ENCODE measurements around the gene STX3.

The STX3 gene

GRCh38 chr11:59754859-59755700 is at the start of gene STX3:
STX3 (plus strand) TSS chr11:59755376; CDS start chr11:59755606, 230 bp downstream.
- DNase-seq, result peak; percentile 56

GRCh38 chr11:59706518-59707285 is 48.5 kb upstream of the STX3 start:
- DNase-seq, result no peak

GRCh38 chr11:59707371-59707770 is 47.8 kb upstream of the STX3 start:
- no peak for DNase-seq

- DNase-seq, result no peak
Observed at GRCh38 chr11:59708537-59708936, 46.6 kb upstream of the STX3 start.

GRCh38 chr11:59710136-59710847 is 44.9 kb upstream of the STX3 start:
- no peak for DNase-seq

GRCh38 chr11:59713745-59714144 is 41.4 kb upstream of the STX3 start, which contains the start of gene OR10V1:
OR10V1 (minus strand) TSS chr11:59713845; CDS start chr11:59713845, 0 bp downstream.
- no peak for DNase-seq

- no peak for DNase-seq
Observed at GRCh38 chr11:59716051-59716450, 39.1 kb upstream of the STX3 start.

- DNase-seq, result no peak
Observed at GRCh38 chr11:59719556-59719955, 35.6 kb upstream of the STX3 start.

GRCh38 chr11:59724066-59724465 is 31.1 kb upstream of the STX3 start:
- no peak for DNase-seq

GRCh38 chr11:59727426-59727825 is 27.8 kb upstream of the STX3 start:
- no peak for DNase-seq

- DNase-seq, result no peak
Observed at GRCh38 chr11:59728154-59728553, 27.0 kb upstream of the STX3 start.

GRCh38 chr11:59728913-59729312 is 26.3 kb upstream of the STX3 start:
- no peak for DNase-seq

GRCh38 chr11:59729834-59730233 is 25.3 kb upstream of the STX3 start:
- no peak for DNase-seq

GRCh38 chr11:59730896-59731565 is 24.1 kb upstream of the STX3 start:
- no peak for DNase-seq

GRCh38 chr11:59746111-59746510 is 9.1 kb upstream of the STX3 start:
- no peak for DNase-seq

- DNase-seq, result peak; percentile 86
Observed at GRCh38 chr11:59753650-59754493, 1.3 kb upstream of the STX3 start.

GRCh38 chr11:59754494-59754858 is 700 bp upstream of the STX3 start:
- no peak for DNase-seq

- DNase-seq, result peak; percentile 55
Observed at GRCh38 chr11:59755701-59756557, 753 bp downstream of the STX3 start.

- no peak for DNase-seq
Observed at GRCh38 chr11:59756558-59756840, 1.3 kb downstream of the STX3 start.

GRCh38 chr11:59756845-59757244 is 1.7 kb downstream of the STX3 start:
- DNase-seq, result no peak

- no peak for DNase-seq
Observed at GRCh38 chr11:59758401-59759037, 3.3 kb downstream of the STX3 start.
